Activated naive CD8-positive, alpha-beta T cell treated with anti-CD3 and anti-CD28 coated beads, Interleukin-2, amount 50 U/mL, for 24 hours (primary cell): ENCODE data around the gene BCL2L12.
"Not testable (repeated sequence)": the region's sequence is repeated elsewhere in the genome, so short reads cannot be mapped to it uniquely, and the experiment has no call there.

Experiments
- ATAC-seq: fragments of 150-1000 bp; cut with Tn5 transposase; one replicate; pipeline ENCODE4 v1.10.0; 2021
- DNase-seq: peaks from one replicate; pipeline ENCODE4 v3.0.0; 2021
- H3K27ac Mint-ChIP-seq: one replicate; pipeline ENCODE4 v1.8.0; 2021; ENCODE audit warnings: mild to moderate bottlenecking, mixed read lengths
- H3K27me3 Mint-ChIP-seq: one replicate; pipeline ENCODE4 v1.8.0; 2021; ENCODE audit warnings: mixed read lengths
- H3K36me3 Mint-ChIP-seq: one replicate; pipeline ENCODE4 v1.8.0; 2021; ENCODE audit warnings: low read depth, mixed read lengths
- H3K4me1 Mint-ChIP-seq: one replicate; pipeline ENCODE4 v1.8.0; 2021; ENCODE audit warnings: mixed read lengths
- H3K4me3 Mint-ChIP-seq: one replicate; pipeline ENCODE4 v1.8.0; 2021; ENCODE audit warnings: mild to moderate bottlenecking, moderate library complexity, mixed read lengths
- H3K9me3 Mint-ChIP-seq: one replicate; pipeline ENCODE4 v1.8.0; 2021; ENCODE audit warnings: mixed read lengths

BCL2L12 gene

GRCh38 chr19:49665351-49666119 lies at the start of gene BCL2L12, which contains the start of gene IRF3:
TSS of gene BCL2L12 (plus strand) at chr19:49665933. CDS start at chr19:49666693, 760 bp downstream.
TSS of gene IRF3 (minus strand) at chr19:49665857. CDS start at chr19:49664838, 1,019 bp downstream.
- H3K27me3 Mint-ChIP-seq = peaks cover 2% of the 10 kb centered on the region
- peak within 1 kb of the TSS; percentile 100 for H3K4me3 Mint-ChIP-seq
- peak; percentile 100 for DNase-seq
- peak within 1 kb of the TSS; percentile 95 for H3K27ac Mint-ChIP-seq
- peak; percentile 88 for ATAC-seq
- peaks cover 19% of the 10 kb centered on the region for H3K36me3 Mint-ChIP-seq
- H3K9me3 Mint-ChIP-seq = no peaks in the 10 kb centered on the region
- peaks cover 36% of the 10 kb centered on the region for H3K4me1 Mint-ChIP-seq

GRCh38 chr19:49616532-49616931 lies 49.2 kb upstream of the BCL2L12 start:
- Mint-ChIP-seq H3K27ac (no peak overlapping the region), H3K4me3 (no peak overlapping the region), H3K4me1 (peaks cover 21% of the 10 kb centered on the region), H3K27me3 (no peaks in the 10 kb centered on the region), H3K9me3 (no peaks in the 10 kb centered on the region), H3K36me3 (peaks cover 23% of the 10 kb centered on the region)
- DNase-seq (no peak), ATAC-seq (no peak)

- H3K27ac Mint-ChIP-seq = no peak overlapping the region
- no peak for ATAC-seq
- peaks cover 21% of the 10 kb centered on the region for H3K4me1 Mint-ChIP-seq
- no peaks in the 10 kb centered on the region for H3K9me3 Mint-ChIP-seq
- H3K36me3 Mint-ChIP-seq = peaks cover 23% of the 10 kb centered on the region
- no peaks in the 10 kb centered on the region for H3K27me3 Mint-ChIP-seq
- DNase-seq = no peak
- H3K4me3 Mint-ChIP-seq = no peak overlapping the region
Measured at GRCh38 chr19:49616945-49617344, 48.8 kb upstream of the BCL2L12 start.

GRCh38 chr19:49617860-49618259 lies 47.9 kb upstream of the BCL2L12 start:
- not testable (repeated sequence) for DNase-seq, H3K4me3 Mint-ChIP-seq, ATAC-seq, H3K27ac Mint-ChIP-seq, H3K27me3 Mint-ChIP-seq, H3K9me3 Mint-ChIP-seq
- peaks cover 24% of the 10 kb centered on the region for H3K36me3 Mint-ChIP-seq
- H3K4me1 Mint-ChIP-seq = peaks cover 17% of the 10 kb centered on the region

- Mint-ChIP-seq H3K4me3 (no peak overlapping the region), H3K27ac (no peak overlapping the region), H3K36me3 (peaks cover 7% of the 10 kb centered on the region), H3K9me3 (no peaks in the 10 kb centered on the region), H3K27me3 (no peaks in the 10 kb centered on the region), H3K4me1 (no peaks in the 10 kb centered on the region)
- DNase-seq (no peak), ATAC-seq (no peak)
Measured at GRCh38 chr19:49624967-49625910, 40.5 kb upstream of the BCL2L12 start.

GRCh38 chr19:49626226-49626625 lies 39.5 kb upstream of the BCL2L12 start:
- DNase-seq (no peak), ATAC-seq (no peak)
- Mint-ChIP-seq H3K36me3 (peaks cover 7% of the 10 kb centered on the region), H3K4me3 (no peak overlapping the region), H3K4me1 (no peaks in the 10 kb centered on the region), H3K9me3 (no peaks in the 10 kb centered on the region), H3K27ac (no peak overlapping the region), H3K27me3 (no peaks in the 10 kb centered on the region)

GRCh38 chr19:49629659-49630058 lies 36.1 kb upstream of the BCL2L12 start:
- Mint-ChIP-seq H3K36me3 (peaks cover 5% of the 10 kb centered on the region), H3K27ac (no peak overlapping the region), H3K4me1 (no peaks in the 10 kb centered on the region), H3K27me3 (no peaks in the 10 kb centered on the region), H3K9me3 (no peaks in the 10 kb centered on the region), H3K4me3 (no peak overlapping the region)
- DNase-seq (no peak), ATAC-seq (no peak)

- Mint-ChIP-seq H3K9me3 (no peaks in the 10 kb centered on the region), H3K27me3 (no peaks in the 10 kb centered on the region), H3K4me1 (no peaks in the 10 kb centered on the region), H3K36me3 (peaks cover 5% of the 10 kb centered on the region), H3K27ac (no peak overlapping the region), H3K4me3 (no peak overlapping the region)
- ATAC-seq = no peak
- no peak for DNase-seq
Measured at GRCh38 chr19:49631014-49631588, 34.6 kb upstream of the BCL2L12 start.

GRCh38 chr19:49631610-49632192 lies 34.0 kb upstream of the BCL2L12 start:
- no peak overlapping the region for H3K4me3 Mint-ChIP-seq
- ATAC-seq (no peak), DNase-seq (no peak)
- no peaks in the 10 kb centered on the region for H3K4me1 Mint-ChIP-seq
- no peaks in the 10 kb centered on the region for H3K27me3 Mint-ChIP-seq
- H3K27ac Mint-ChIP-seq = no peak overlapping the region
- H3K9me3 Mint-ChIP-seq = no peaks in the 10 kb centered on the region
- H3K36me3 Mint-ChIP-seq = peaks cover 5% of the 10 kb centered on the region

GRCh38 chr19:49632576-49632975 lies 33.2 kb upstream of the BCL2L12 start:
- no peak overlapping the region for H3K27ac Mint-ChIP-seq
- H3K4me1 Mint-ChIP-seq = no peaks in the 10 kb centered on the region

GRCh38 chr19:49633273-49633672 lies 32.5 kb upstream of the BCL2L12 start:
- ATAC-seq, H3K36me3 Mint-ChIP-seq, DNase-seq, H3K4me1 Mint-ChIP-seq, H3K9me3 Mint-ChIP-seq, H3K27ac Mint-ChIP-seq, H3K4me3 Mint-ChIP-seq, H3K27me3 Mint-ChIP-seq: not testable (repeated sequence)

More at GRCh38 chr19:49632576-49632975, 33.2 kb upstream of the BCL2L12 start:
- DNase-seq (no peak), ATAC-seq (no peak)
- no peaks in the 10 kb centered on the region for H3K27me3 Mint-ChIP-seq
- no peaks in the 10 kb centered on the region for H3K9me3 Mint-ChIP-seq
- peaks cover 5% of the 10 kb centered on the region for H3K36me3 Mint-ChIP-seq
- no peak overlapping the region for H3K4me3 Mint-ChIP-seq

- no peak for ATAC-seq
- Mint-ChIP-seq H3K4me1 (peaks cover 17% of the 10 kb centered on the region), H3K36me3 (peaks cover 1% of the 10 kb centered on the region), H3K27me3 (no peaks in the 10 kb centered on the region), H3K27ac (no peak overlapping the region), H3K4me3 (no peak overlapping the region), H3K9me3 (no peaks in the 10 kb centered on the region)
- DNase-seq = no peak
Measured at GRCh38 chr19:49635530-49636232, 30.1 kb upstream of the BCL2L12 start.

- Mint-ChIP-seq H3K27me3 (no peaks in the 10 kb centered on the region), H3K4me3 (no peak overlapping the region), H3K9me3 (no peaks in the 10 kb centered on the region), H3K36me3 (peaks cover 2% of the 10 kb centered on the region), H3K27ac (no peak overlapping the region), H3K4me1 (peaks cover 18% of the 10 kb centered on the region)
- DNase-seq = no peak
- ATAC-seq = no peak
Measured at GRCh38 chr19:49636233-49636932, 29.4 kb upstream of the BCL2L12 start.
